ENCODE results near the gene ZNF516.

DNA sequence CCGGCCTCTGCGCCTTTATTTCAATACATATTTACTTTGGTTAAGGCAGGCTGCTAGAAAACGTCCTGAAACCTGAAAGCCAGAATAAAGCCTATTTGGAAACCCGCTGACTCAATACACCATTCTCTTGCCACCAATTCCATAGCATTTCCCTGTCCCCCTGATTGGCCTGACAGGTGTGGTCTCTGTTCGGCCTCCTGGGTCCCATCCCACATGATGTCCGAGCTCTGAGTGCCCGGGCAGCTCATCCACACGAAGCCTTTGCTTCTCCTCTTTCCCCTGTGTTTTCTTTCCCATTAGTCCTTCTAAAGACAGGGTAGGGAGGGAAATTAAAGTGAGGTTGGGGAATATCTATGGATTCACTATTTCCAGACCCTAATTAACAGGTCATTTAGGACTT lies 42.6 kb upstream of the ZNF516 start:
- TF ChIP-seq, protein P1, sequence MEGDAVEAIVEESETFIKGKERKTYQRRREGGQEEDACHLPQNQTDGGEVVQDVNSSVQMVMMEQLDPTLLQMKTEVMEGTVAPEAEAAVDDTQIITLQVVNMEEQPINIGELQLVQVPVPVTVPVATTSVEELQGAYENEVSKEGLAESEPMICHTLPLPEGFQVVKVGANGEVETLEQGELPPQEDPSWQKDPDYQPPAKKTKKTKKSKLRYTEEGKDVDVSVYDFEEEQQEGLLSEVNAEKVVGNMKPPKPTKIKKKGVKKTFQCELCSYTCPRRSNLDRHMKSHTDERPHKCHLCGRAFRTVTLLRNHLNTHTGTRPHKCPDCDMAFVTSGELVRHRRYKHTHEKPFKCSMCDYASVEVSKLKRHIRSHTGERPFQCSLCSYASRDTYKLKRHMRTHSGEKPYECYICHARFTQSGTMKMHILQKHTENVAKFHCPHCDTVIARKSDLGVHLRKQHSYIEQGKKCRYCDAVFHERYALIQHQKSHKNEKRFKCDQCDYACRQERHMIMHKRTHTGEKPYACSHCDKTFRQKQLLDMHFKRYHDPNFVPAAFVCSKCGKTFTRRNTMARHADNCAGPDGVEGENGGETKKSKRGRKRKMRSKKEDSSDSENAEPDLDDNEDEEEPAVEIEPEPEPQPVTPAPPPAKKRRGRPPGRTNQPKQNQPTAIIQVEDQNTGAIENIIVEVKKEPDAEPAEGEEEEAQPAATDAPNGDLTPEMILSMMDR (IDR thresholded peaks at IDR 0.05; ENCODE audit: low read depth, low read length, poor library complexity, severe bottlenecking) = no peak
- TF ChIP-seq EZH2phosphoT487 (IDR thresholded peaks at IDR 0.05; ENCODE audit: borderline replicate concordance, low read length) = no peak

Data from DOHH2 (cell line).